Activated B cell treated with CpG ODN at 0.5 μM for 24 hours (primary cell): ENCODE results near the gene ZG16B. TPM values are rescaled to one million over a fixed set of nuclear protein-coding genes. Genes with fewer than 3 reads are reported as not detected.

Experiments used
- ATAC-seq: fragments of 200-7000 bp; cut with Tn5 transposase; one replicate; pipeline ENCODE4 v1.10.0; 2021; ENCODE audit warnings: low read depth, mild to moderate bottlenecking, moderate library complexity
- CTCF ChIA-PET: fragments of 350-600 bp; sonication (Branson Sonifier 250); formaldehyde crosslinking; loops from one replicate; lab custom pipeline; 2021; ENCODE audit warnings: antibody characterized with exemption; lab: Charles Lee
- POLR2A ChIA-PET: fragments of 350-600 bp; sonication (Branson Sonifier 250); formaldehyde crosslinking; loops from one replicate; lab custom pipeline; 2021; ENCODE audit warnings: antibody characterized with exemption; lab: Charles Lee
- DNase-seq: peaks from one replicate; pipeline ENCODE4 v3.0.0; 2022
- H3K27ac Mint-ChIP-seq: one replicate; pipeline ENCODE4 v1.8.0; 2020; ENCODE audit warnings: mixed read lengths
- H3K27me3 Mint-ChIP-seq: one replicate; pipeline ENCODE4 v1.8.0; 2021; ENCODE audit warnings: mixed read lengths
- H3K36me3 Mint-ChIP-seq: one replicate; pipeline ENCODE4 v1.8.0; 2021; ENCODE audit warnings: low read depth, mixed read lengths
- H3K4me1 Mint-ChIP-seq: one replicate; pipeline ENCODE4 v1.8.0; 2021; ENCODE audit warnings: mixed read lengths
- H3K4me3 Mint-ChIP-seq: one replicate; pipeline ENCODE4 v1.8.0; 2020; ENCODE audit warnings: mild to moderate bottlenecking, mixed read lengths
- H3K9me3 Mint-ChIP-seq: one replicate; pipeline ENCODE4 v1.8.0; 2020; ENCODE audit warnings: mixed read lengths
- CTCF ChIP-seq: fragments of 200-600 bp; IDR thresholded peaks from one replicate; pipeline ENCODE4 v1.8.0; 2022; ENCODE audit warnings: antibody characterized with exemption, mild to moderate bottlenecking
- intact Hi-C: fragments of 100-400 bp; cut with micrococcal nuclease; formaldehyde crosslinking; loops from one replicate; pipeline ENCODE4 v1.15.1; 2024
- total RNA-seq: library from RNA; stranded (reverse); gene quantifications from 2 replicates; pipeline ENCODE4 v1.2.3, GENCODE V29; 2022

ZG16B gene
- total RNA-seq, 1 donor from 2014 or later = 0.33 TPM

GRCh38 chr16:2867987-2868789, 38.1 kb downstream of the ZG16B start:
- H3K27me3 Mint-ChIP-seq = peaks cover 11% of the 10 kb centered on the region
- peaks cover 2% of the 10 kb centered on the region for H3K36me3 Mint-ChIP-seq
- H3K9me3 Mint-ChIP-seq = no peaks in the 10 kb centered on the region
- ATAC-seq (peak; percentile 96), DNase-seq (peak; percentile 92)
- H3K27ac Mint-ChIP-seq = peak overlapping the region; percentile 92
- CTCF ChIA-PET = interaction anchor here (0.8 to 3.0 kb wide), 11 partner anchors 14 to 195 kb away, joined by 3 to 15 read pairs (median 6); partner anchors contain the start of genes FLYWCH1, FLYWCH2 and KCTD5
- peaks cover 7% of the 10 kb centered on the region for H3K4me1 Mint-ChIP-seq
- POLR2A ChIA-PET = interaction anchor here (0.7 to 2.3 kb wide), 17 partner anchors 8 to 909 kb away, joined by 3 to 30 read pairs (median 6); partner anchors contain the start of genes ELOB, FLYWCH1, FLYWCH2 and KCTD5
- TF ChIP-seq CTCF = peak; percentile 31
- intact Hi-C loops = loop anchor here (1.0 to 5.0 kb wide), 6 partner anchors 14 to 195 kb away; partner anchors contain the start of genes ELOB and SRRM2
- H3K4me3 Mint-ChIP-seq = peak overlapping the region; percentile 93

GRCh38 chr16:2871926-2872325, 41.8 kb downstream of the ZG16B start:
- H3K4me3 Mint-ChIP-seq = no peak overlapping the region
- intact Hi-C loops = no loop called here
- peaks cover 2% of the 10 kb centered on the region for H3K36me3 Mint-ChIP-seq
- ChIA-PET POLR2A (interaction anchor here (0.6 to 0.7 kb wide), 2 partner anchors 9 to 40 kb away, joined by 6 to 7 read pairs; partner anchors contain the start of gene FLYWCH1), CTCF (interaction anchor here (1.7 to 2.4 kb wide), 3 partner anchors 35 to 55 kb away, joined by 7 to 12 read pairs (median 8); no protein-coding TSS in a partner anchor)
- ATAC-seq = no peak
- no peak for DNase-seq
- H3K9me3 Mint-ChIP-seq = no peaks in the 10 kb centered on the region
- H3K27me3 Mint-ChIP-seq = no peaks in the 10 kb centered on the region
- no peak for TF ChIP-seq CTCF
- no peak overlapping the region for H3K27ac Mint-ChIP-seq
- H3K4me1 Mint-ChIP-seq = peaks cover 7% of the 10 kb centered on the region

- Mint-ChIP-seq H3K27me3 (peaks cover 1% of the 10 kb centered on the region), H3K36me3 (no peaks in the 10 kb centered on the region), H3K4me3 (no peak overlapping the region), H3K9me3 (no peaks in the 10 kb centered on the region), H3K4me1 (no peaks in the 10 kb centered on the region), H3K27ac (no peak overlapping the region)
- DNase-seq (no peak), ATAC-seq (no peak)
- ChIA-PET CTCF (interaction anchor here (0.6 to 2.4 kb wide), 6 partner anchors 9 to 46 kb away, joined by 3 to 15 read pairs (median 5); partner anchors contain the start of genes FLYWCH1 and FLYWCH2), POLR2A (interaction anchor here (0.7 to 1.1 kb wide), 6 partner anchors 15 to 913 kb away, joined by 3 to 11 read pairs (median 5); no protein-coding TSS in a partner anchor)
- TF ChIP-seq CTCF = no peak
- intact Hi-C loops = loop anchor here (2.0 kb wide), 2 partner anchors 53 to 109 kb away; no protein-coding TSS in a partner anchor
Measured at GRCh38 chr16:2874032-2874911, 44.2 kb downstream of the ZG16B start.

GRCh38 chr16:2874912-2875362, 44.8 kb downstream of the ZG16B start:
- Mint-ChIP-seq H3K4me1 (no peaks in the 10 kb centered on the region), H3K27me3 (peaks cover 1% of the 10 kb centered on the region), H3K27ac (no peak overlapping the region), H3K36me3 (no peaks in the 10 kb centered on the region), H3K4me3 (no peak overlapping the region), H3K9me3 (no peaks in the 10 kb centered on the region)
- peak; percentile 51 for DNase-seq
- TF ChIP-seq CTCF = peak; percentile 54
- ATAC-seq = peak; percentile 100
- intact Hi-C loops = loop anchor here (1.0 to 2.0 kb wide), 5 partner anchors 8 to 108 kb away; partner anchors contain the start of gene FLYWCH2
- CTCF ChIA-PET = interaction anchor here (0.6 to 2.4 kb wide), 7 partner anchors 8 to 49 kb away, joined by 3 to 15 read pairs (median 4); partner anchors contain the start of genes FLYWCH1 and FLYWCH2
- POLR2A ChIA-PET = interaction anchor here (0.7 to 1.1 kb wide), 6 partner anchors 14 to 914 kb away, joined by 3 to 11 read pairs (median 5); no protein-coding TSS in a partner anchor
